Fibroblast of the aortic adventitia (primary cell): ENCODE measurements around the gene SPTBN2. TPM values are rescaled to one million over a fixed set of nuclear protein-coding genes. Genes with fewer than 3 reads are reported as not detected.

Source experiments
- DNase-seq: peaks from one replicate; pipeline ENCODE4 v3.0.0-alpha.2; 2010; ENCODE audit warnings: low read depth
- H3K4me3 ChIP-seq: 2 replicates; pipeline ENCODE4 v1.5.1; 2011; ENCODE audit warnings: low read depth, mild to moderate bottlenecking, control low read depth, low read length, moderate library complexity
- total RNA-seq: library from RNA; depleted of rRNA; stranded (reverse); fragments of >200 nt; gene quantifications from 2 replicates; pipeline ENCODE4 v1.2.3, GENCODE V29; 2012; ENCODE audit warnings: low replicate concordance
- TF ChIP-seq, protein P1 (sequence below): IDR thresholded peaks from 2 replicates; pipeline ENCODE4 v1.5.1; 2011; ENCODE audit warnings: mild to moderate bottlenecking, low read length, control low read depth, inconsistent platforms; ENCODE audit not compliant: insufficient read depth

SPTBN2 gene
- total RNA-seq, 1 donor, result 0.27 TPM

DNA sequence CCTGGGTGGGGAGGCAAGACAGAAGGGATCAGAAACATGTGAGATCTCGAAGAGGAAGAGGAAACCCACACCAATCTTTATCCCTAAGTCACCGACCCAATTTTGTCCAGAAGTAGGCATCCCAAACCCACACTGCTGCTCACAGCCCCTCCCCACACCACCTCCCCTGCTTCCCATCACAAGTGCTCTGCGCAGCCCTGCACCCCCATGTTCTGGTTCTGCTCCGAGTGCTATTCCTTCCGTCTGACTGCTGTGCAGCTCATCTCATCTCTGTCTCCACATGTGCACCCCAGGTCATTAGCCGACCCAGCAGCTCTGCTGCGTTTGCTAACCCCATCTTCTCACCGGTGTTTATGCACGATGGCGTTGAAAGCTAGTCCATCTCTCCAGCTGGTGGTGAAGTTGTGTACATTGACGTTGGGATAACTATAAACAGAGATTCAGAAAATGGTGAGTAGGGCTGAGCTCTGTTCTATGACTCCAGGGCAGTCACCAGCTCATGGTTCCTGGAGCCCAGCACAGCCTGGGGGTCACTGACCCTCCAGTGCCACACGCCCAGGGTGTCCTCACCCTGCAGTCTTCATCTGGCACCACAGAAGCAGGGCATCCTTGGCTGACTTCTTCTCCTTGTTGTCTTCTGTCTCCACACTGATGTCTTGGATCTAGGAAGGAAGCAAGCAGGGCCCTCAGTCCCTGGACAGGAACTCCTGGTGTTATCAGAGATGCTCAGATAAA, 15.1 kb downstream of the SPTBN2 start:
- DNase-seq, result no peak

DNA sequence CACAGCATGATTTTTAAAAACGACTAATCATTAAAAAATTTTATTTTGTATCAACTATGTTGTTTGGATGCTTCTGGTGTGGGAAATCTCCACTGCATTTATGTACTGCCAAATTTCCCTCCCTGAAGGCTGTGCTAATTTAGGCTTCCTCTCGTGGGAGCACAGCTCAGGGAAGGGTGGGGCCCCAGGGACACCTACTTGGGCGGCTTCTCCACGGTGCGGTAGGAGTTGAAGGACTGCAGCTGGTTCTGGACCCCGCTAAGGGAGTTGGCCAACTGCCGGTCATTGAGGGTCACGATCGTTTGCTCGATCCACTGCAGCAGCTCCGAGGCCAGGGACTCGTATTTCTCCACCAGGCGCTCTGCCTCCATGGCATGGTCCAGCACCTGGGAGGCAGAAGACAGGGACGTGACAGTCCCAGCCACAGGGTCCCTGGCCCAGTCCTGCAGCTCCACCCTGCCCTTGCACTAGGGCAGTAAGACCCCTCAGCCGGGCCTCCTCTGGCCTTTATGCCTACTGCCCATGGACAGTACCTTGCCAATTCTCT, 18.6 kb downstream of the SPTBN2 start:
- no peak overlapping the region for H3K4me3 ChIP-seq
- no peak for DNase-seq
- TF ChIP-seq, protein P1, sequence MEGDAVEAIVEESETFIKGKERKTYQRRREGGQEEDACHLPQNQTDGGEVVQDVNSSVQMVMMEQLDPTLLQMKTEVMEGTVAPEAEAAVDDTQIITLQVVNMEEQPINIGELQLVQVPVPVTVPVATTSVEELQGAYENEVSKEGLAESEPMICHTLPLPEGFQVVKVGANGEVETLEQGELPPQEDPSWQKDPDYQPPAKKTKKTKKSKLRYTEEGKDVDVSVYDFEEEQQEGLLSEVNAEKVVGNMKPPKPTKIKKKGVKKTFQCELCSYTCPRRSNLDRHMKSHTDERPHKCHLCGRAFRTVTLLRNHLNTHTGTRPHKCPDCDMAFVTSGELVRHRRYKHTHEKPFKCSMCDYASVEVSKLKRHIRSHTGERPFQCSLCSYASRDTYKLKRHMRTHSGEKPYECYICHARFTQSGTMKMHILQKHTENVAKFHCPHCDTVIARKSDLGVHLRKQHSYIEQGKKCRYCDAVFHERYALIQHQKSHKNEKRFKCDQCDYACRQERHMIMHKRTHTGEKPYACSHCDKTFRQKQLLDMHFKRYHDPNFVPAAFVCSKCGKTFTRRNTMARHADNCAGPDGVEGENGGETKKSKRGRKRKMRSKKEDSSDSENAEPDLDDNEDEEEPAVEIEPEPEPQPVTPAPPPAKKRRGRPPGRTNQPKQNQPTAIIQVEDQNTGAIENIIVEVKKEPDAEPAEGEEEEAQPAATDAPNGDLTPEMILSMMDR, result no peak

More for the DNA sequence above, 15.1 kb downstream of the SPTBN2 start:
- H3K4me3 ChIP-seq, result no peak overlapping the region
- TF ChIP-seq, protein P1, result no peak

DNA sequence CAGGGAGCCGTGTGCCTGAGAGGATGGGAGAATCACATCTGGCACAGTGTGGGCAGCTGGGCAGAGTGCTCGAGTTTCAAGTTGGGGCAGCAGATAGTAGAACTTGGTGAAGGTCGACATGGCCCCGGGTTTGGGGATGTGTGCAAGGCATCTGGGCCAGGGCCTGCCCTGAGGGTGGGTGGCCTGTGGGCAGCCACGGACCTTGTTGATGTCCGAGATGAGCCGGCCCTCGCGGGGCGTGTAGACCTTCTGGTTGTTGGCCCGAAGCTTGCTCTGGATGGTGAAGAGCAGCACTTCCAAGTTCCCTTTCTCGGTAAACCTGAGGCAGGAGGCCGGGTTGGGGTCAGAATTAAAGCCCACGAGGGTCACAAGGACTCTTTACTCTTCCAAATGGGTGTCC, 20.3 kb downstream of the SPTBN2 start:
- H3K4me3 ChIP-seq, result no peak overlapping the region
- no peak for DNase-seq
- TF ChIP-seq, protein P1, result no peak

DNA sequence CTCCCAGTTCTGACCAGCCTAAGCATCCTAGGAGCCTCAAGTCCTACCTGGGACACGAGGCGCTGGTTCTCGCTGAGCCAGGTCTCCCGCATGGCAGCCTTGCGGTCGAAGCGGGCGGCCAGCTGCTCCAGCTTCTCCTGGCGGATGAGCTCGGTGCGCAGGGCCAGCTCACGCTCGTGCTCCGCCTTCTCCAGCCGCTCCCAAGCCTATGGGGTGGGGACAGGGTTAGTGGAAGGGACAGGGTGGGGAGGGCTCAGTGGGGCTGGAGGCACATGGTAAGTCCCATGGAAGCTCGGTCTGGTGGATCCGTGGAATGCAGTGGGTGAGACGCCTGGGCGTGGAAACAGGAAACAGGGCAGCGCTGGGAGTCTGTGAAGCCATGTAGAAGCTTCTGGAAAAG, 20.9 kb downstream of the SPTBN2 start:
- TF ChIP-seq, protein P1, result no peak
- no peak for DNase-seq
- no peak overlapping the region for H3K4me3 ChIP-seq

DNA sequence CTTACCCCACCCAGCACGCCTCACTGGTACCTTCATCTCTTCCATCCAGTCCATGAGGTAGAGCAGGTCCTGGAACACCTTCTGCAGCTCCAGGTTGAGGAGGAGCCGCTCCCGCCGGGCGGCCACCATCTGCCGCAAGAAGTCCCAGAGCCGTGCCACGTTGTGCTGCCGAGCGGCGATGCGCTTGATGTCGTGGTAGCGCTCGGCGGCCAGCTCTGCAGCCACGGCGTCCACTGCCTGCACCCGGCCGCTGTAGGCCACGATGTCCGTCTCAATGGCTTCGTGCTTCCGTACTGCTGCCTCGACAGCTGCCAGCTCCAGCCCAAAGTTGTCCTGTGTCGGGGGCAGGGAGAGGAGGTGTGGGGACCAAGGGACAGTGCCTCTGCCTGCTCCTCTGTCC, 21.5 kb downstream of the SPTBN2 start:
- no peak overlapping the region for H3K4me3 ChIP-seq
- no peak for DNase-seq
- TF ChIP-seq, protein P1, result no peak

DNA sequence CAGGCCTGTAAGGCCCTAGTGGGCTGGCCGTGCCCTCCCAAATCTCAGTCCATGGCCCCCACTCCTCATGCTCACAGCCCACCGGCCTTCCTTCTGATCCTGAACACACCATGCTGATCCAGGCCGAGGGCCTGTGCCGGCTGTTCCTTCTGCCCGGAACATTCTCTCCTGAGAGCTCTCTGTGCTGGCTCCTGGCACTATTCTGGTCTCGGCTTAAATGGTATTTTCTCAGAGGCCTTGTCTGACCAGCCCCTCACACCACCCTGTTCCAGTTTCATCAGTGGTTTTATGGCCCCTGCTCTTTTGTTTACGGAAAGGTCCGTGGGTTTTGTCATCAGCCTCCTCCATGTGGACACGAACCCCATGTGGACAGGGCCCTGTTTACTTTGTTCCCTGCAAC, 22.0 kb downstream of the SPTBN2 start:
- no peak for DNase-seq
- TF ChIP-seq, protein P1, result no peak
- H3K4me3 ChIP-seq, result no peak overlapping the region
